SW480 (cell line): Measurements from ENCODE around the gene CD40.

Source experiments
- DNase-seq: peaks from one replicate; pipeline ENCODE4 v3.0.0-alpha.2; 2016; ENCODE audit warnings: low spot score

Gene CD40

DNA sequence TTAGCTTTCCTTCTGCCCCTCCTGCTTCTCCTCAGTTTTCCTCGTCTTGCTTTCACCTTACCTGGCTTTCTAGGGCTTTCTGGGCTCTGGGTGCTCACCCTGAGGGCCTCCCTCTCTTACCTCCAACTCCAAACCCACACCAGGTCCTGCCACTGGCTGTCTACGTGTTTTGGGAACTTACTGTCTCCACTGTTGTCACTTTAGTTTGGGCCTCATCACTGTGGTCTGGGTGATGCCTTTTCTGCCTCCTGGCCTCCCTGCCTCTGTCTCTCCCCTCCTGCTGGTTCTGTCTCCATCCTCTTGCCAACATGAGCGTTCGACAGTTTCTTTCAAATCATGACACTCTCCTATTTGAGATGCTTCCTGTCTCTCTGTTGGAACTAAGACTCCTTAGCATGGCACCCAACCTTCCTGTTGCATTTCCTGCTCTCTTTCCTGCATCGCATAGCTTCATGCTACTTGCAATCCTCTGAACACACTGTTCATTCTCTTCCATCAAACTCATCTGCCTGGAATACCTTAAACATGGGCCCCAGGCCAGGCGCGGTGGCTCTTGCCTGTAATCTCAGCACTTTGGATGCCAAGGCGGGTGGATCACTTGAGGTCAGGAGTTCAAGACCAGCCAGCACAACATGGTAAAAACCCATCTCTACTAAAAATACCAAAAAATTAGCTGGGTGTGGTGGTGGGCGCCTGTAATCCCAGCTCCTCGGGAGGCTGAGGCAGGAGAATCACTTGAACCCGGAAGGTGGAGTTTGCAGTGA is 5.5 kb downstream of the CD40 start:
- no peak for DNase-seq

DNA sequence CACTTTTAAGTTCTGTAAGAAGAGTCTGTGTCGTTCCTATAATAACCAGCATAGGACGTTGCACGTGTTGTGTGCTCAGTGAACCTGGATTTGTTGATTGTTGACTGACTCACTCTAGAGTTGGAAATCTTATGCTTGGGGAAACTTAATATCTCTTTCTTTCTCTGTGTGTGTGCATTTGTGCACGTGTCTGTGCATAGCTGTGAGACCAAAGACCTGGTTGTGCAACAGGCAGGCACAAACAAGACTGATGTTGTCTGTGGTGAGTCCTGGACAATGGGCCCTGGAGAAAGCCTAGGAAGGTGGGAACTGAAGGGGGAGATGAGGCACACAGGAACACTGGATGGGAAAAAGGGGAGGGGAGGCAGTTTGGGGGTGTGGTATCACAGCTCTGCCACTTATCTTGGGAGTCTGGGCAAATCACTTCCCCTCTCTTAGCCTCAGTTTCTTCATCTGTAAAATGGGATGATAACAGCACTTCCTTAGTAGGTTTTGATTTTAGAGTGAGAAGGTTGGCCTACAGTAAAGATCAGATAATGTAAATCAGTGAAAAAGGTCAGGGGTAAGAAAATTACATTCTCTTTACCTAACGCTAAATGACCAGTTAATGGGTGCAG is 8.4 kb downstream of the CD40 start:
- DNase-seq: no peak

GRCh38 chr20:46127396-46128010 is 9.4 kb downstream of the CD40 start:
- no peak for DNase-seq

- DNase-seq: no peak
Measured at GRCh38 chr20:46128310-46129151, 10.4 kb downstream of the CD40 start.

DNA sequence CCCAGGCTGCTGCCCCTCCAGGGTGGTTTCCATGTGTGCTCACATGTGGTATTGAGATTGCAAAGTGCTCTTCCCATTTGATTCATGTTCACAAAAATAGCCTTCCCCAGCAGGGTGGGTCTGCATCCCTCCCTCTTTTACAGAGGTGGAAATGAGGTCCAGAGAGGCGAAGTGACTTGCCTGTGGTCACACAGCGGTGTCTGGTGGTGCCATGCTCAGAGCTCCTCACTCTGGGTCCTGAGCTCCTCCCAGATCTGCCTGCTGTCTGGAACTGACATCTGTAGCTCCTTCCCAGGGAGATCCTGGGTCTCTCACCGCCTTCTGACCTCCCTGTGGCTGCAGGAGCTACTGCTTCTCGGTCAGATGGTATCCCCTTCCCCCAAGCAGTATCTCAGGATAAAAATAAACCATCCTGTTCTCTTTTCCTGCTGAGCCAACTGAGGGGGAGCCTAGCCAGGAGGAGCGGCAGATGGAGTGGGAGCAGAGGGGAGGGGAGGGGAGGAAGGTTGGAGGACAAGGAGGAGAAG is 11.9 kb downstream of the CD40 start:
- no peak for DNase-seq

DNA sequence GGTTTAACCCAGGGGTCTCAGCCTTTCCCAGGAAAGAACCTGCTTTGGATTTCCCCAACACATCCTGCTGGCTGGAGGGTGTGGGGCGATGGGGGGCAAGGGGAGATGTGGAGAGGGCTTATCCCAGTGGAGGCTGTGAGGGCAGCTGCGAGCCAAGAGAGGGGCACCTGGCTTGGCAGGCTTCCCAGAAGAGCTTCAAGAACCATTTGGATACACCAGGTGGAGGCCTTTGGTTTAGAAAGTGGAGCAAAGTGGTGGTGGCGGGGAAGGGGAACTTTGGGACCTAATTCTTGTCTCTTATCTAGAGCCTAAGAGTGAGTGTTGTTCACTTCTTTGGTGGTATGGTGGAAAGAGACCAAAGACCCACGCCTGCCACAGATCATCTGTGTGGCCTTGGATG is 12.4 kb downstream of the CD40 start:
- no peak for DNase-seq

DNA sequence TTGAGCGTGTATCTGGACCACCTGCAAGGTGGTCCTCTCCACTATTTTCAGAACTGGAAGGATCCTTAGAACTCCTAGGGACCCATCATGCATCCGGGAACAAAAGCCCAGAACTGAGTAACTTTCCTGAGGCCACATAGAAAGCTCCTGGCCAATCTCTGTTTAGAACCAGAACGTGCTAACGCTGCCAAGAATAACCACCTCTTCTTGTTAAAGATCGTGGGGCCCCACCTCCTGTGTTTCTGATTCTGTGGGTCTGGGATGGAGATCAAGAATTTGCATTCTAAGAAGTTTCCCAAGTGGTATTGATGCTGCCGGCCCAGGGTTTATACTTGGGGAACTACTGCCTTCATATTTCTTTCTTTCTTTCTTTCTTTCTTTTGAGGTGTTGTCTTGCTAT is 13.3 kb downstream of the CD40 start:
- no peak for DNase-seq

DNA sequence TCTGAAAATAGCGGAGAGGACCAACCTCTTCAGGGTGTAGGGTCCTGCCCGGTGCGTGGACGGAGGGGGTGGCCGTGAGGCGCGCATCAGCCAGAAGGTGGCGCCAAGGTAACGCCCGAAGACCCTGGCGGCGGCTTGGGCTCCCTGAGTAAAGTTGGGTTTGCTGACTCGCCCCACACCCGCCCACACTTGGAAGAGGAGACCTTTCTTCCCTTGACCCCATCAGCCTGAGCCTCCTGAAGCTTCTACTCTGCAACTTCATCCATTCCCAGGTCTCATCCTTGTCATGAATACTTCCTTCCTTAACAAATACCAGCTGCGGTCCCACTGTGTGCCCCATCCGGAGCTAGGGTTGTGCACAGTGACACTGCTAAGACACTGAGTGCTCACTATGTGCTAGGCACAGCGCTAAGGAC is 14.6 kb downstream of the CD40 start:
- DNase-seq: peak; percentile 76

GRCh38 chr20:46133886-46134654 is 16.0 kb downstream of the CD40 start:
- no peak for DNase-seq

DNA sequence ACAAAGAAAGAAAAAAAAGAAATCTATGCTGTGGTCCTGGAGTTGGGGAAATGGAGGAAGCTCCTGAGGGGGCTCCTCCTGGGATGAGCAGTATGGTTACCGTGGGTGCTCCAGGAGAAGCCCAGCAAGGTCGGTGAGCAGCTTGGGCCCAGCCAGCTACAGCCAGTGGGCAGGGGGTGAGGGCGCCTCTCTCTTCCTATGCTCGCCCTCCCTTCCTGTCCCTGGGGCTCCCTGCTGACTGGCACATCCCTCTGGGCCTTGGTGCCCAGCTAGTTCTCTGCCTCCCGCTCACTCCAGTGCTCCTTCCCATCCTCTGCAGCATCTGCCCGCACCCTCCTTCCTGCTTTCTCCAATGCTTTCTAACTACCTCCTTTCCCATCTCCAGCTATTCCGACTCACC is 16.6 kb downstream of the CD40 start:
- no peak for DNase-seq

- DNase-seq: no peak
Measured at GRCh38 chr20:46135856-46136633, 17.9 kb downstream of the CD40 start.

DNA sequence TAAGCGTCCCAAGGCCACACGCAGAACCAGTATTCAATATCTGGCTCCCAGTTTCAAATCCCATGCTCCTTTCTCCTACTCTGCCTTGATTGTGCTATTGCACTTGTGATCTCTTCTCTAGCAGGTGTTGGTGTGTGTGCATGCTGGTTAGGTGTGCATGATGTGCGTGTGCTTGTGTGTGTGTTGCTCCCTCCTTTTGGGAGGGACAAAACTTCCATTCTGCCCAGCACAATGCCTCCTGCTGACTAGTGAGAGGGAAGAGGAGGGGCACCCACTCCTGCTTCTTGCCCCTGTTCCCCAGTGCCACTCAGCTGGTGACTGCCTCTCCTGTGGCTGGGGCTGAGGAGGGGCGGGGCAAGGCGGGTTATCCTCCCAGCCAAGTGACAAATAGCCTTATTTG is 19.7 kb downstream of the CD40 start:
- no peak for DNase-seq

DNA sequence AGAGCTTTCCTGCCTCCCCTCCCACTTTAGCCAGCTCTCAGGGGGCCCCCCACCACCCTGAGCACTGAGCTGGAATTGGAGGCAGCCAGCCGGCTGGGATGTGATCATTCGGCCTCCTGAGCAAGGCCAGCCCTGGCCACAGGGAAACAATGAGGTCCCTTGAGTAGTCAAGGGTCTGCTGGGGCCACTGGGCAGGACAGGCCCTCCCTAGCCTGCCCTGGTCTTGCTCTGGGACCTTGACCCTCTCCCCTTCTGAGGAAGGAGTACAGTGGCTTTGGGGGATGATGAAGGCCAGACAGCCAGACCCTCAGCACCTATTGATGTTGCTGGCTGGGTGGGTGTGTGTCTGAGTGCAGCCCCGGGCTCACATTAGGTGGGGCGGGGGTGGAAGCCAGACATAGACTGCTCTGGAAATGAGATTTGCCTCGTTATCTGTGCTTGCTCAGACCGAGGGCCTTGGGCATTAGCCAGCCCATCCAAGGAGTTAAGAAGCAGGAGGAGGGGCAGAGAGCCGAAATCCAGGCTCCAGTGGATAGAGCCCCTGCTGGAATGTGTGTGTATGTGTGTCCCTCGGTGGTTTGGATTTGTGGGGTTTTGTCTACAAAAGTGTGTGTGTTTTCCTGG is 21.3 kb downstream of the CD40 start:
- no peak for DNase-seq

DNA sequence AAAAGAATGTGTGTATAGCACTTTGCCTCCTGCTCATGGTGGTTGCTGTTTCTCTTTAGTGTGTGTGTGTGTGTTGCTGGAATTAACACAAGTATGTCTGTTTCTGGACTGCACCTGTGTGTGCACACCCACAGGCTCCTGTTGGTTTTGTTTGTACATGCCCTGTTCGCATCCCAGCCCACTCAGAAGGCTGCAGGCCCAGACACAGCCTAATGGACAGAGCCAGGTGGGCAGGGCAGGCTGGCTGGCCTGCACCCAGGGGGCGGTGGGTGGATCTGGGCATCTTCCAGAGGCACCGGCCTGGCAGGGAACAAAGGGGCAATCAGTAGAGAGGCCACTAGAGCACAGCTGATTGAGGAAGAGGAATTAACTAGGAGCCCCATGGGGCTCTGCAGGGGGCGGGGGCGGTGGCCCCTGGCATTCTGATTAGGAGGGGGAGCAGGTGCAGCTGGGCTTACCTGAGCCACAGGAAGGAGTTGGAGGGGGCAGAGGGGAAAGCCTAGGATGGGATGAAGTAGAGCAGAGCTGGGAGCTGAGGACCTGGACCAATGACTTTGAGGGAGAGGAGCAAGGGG is 21.9 kb downstream of the CD40 start:
- DNase-seq: no peak

GRCh38 chr20:46142124-46142523 is 24.0 kb downstream of the CD40 start:
- DNase-seq: no peak

GRCh38 chr20:46144432-46145025 is 26.4 kb downstream of the CD40 start:
- no peak for DNase-seq

- DNase-seq: no peak
Measured at GRCh38 chr20:46145713-46146112, 27.6 kb downstream of the CD40 start.

DNA sequence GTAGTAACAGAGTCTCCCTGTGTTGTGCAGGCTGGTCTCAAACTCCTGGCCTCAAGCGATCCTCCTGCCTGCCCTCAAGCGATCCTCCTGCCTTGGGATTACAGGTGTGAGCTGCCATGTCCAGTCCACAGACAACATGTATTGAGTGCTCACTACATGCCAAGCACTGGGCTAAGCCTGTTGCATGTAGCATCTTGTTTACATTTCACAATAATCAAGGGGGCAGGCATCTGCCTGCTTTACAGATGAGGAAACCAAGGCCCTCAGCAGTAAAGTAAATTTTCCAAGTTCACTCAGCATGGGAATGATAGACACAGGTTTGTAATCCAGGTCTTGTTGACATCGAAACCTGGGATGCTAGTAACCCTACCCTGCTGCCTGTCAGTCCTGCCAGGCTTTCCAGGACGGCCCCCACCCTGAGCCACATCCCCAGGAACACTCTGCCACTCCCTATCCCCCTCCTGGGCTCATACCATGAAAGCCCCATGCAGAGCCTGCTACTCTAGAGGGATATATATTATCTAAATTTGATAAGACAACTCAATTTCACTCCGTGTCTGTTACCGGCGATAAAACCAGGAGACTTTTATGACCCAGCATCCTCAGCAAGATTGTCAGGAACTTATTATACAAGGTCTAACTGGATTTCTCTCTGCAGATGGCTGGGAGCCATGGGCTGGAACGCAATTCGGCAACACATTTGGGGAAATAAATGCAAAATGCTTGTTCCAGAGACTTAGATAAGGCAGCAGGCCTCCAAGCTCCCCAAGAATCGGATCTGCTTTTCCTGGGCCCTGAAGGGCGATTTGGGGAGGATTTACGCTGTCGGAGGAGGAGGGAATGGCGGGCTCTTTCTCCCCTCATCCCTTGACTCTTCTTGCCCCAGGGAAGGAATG is 30.4 kb downstream of the CD40 start:
- no peak for DNase-seq
